Progenitor cell of endocrine pancreas (in vitro differentiated cells): ENCODE results near the gene TMEM150B. TPM values are rescaled to one million over a fixed set of nuclear protein-coding genes. Genes with fewer than 3 reads are reported as not detected.

Experiments
- DNase-seq: peaks from one replicate; pipeline ENCODE4 v3.0.0; 2021; ENCODE audit warnings: low spot score; ENCODE audit not compliant: unreplicated experiment
- H3K27ac Mint-ChIP-seq: 2 replicates; pipeline ENCODE4 v1.8.0; 2021; ENCODE audit warnings: mild to moderate bottlenecking, moderate library complexity, mixed read lengths
- H3K27me3 Mint-ChIP-seq: 2 replicates; pipeline ENCODE4 v1.8.0; 2021; ENCODE audit warnings: mixed read lengths
- H3K36me3 Mint-ChIP-seq: 2 replicates; pipeline ENCODE4 v1.8.0; 2022; ENCODE audit warnings: mixed read lengths; ENCODE audit not compliant: insufficient read depth
- H3K4me1 Mint-ChIP-seq: 2 replicates; pipeline ENCODE4 v1.8.0; 2021; ENCODE audit warnings: low read depth, mixed read lengths
- H3K4me3 Mint-ChIP-seq: 2 replicates; pipeline ENCODE4 v1.8.0; 2021; ENCODE audit warnings: low read depth, mild to moderate bottlenecking, moderate library complexity, mixed read lengths
- H3K9me3 Mint-ChIP-seq: 2 replicates; pipeline ENCODE4 v1.8.0; 2021; ENCODE audit warnings: low read depth, mixed read lengths
- total RNA-seq: library from RNA; stranded (reverse); gene quantifications from 2 replicates; pipeline ENCODE4 v1.2.1, GENCODE V29; 2021
- TF ChIP-seq, protein P1 (sequence below): fragments of 200-600 bp; sonication (generic); IDR thresholded peaks from one replicate; pipeline ENCODE4 v1.5.0; 2021; ENCODE audit warnings: antibody characterized with exemption, mild to moderate bottlenecking; ENCODE audit not compliant: unreplicated experiment

Gene TMEM150B
- total RNA-seq, 1 donor from 2014 or later: not detected

DNA sequence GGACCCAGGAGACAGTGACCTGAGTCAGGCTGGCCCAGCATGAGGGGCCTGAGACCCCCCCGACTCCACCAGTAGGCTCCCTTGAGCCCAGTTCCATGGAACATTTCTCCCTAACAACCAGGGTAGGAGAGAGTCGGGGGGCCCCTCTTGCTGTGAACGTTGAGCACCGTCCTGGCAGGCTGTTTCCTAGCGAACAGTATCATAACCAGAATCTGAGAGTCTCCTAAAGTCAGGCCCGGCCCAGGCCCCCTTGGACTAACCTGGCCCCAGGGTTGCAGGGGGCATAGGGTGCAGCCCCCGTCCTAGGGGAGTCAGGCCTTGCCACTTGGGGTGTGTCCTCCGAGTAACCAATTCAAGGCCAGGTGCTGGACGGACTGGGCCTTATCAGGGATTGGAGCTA lies 13.7 kb downstream of the TMEM150B start:
- TF ChIP-seq, protein P1, sequence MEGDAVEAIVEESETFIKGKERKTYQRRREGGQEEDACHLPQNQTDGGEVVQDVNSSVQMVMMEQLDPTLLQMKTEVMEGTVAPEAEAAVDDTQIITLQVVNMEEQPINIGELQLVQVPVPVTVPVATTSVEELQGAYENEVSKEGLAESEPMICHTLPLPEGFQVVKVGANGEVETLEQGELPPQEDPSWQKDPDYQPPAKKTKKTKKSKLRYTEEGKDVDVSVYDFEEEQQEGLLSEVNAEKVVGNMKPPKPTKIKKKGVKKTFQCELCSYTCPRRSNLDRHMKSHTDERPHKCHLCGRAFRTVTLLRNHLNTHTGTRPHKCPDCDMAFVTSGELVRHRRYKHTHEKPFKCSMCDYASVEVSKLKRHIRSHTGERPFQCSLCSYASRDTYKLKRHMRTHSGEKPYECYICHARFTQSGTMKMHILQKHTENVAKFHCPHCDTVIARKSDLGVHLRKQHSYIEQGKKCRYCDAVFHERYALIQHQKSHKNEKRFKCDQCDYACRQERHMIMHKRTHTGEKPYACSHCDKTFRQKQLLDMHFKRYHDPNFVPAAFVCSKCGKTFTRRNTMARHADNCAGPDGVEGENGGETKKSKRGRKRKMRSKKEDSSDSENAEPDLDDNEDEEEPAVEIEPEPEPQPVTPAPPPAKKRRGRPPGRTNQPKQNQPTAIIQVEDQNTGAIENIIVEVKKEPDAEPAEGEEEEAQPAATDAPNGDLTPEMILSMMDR: no peak
- H3K9me3 Mint-ChIP-seq: no peaks in the 10 kb centered on the region
- no peaks in the 10 kb centered on the region for H3K4me1 Mint-ChIP-seq
- H3K27me3 Mint-ChIP-seq: no peaks in the 10 kb centered on the region
- H3K4me3 Mint-ChIP-seq: no peak overlapping the region
- DNase-seq: no peak
- H3K36me3 Mint-ChIP-seq: peaks cover 9% of the 10 kb centered on the region
- no peak overlapping the region for H3K27ac Mint-ChIP-seq

DNA sequence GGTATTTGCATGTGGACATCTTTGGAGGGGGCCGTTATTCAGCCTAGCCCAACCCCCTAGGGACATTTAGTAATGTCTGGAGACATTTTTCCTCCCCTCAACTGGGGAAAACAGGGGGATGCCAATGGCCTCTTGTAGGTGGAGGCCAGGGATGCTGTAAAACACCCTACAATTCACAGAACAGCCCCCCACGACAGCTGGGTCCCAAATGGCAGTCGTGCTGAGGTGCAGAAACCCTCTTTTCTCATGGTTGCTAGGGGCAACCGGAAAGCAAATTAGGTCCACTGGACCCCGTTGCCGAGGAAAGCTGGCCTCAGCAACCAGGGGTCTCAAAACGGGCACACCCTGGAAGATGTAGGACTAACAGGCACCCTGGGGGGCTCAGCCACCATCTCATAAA lies 14.6 kb downstream of the TMEM150B start:
- Mint-ChIP-seq H3K27ac (no peak overlapping the region), H3K36me3 (peaks cover 10% of the 10 kb centered on the region), H3K9me3 (no peaks in the 10 kb centered on the region), H3K4me1 (no peaks in the 10 kb centered on the region), H3K27me3 (no peaks in the 10 kb centered on the region), H3K4me3 (no peak overlapping the region)
- DNase-seq: no peak
- TF ChIP-seq, protein P1: no peak

DNA sequence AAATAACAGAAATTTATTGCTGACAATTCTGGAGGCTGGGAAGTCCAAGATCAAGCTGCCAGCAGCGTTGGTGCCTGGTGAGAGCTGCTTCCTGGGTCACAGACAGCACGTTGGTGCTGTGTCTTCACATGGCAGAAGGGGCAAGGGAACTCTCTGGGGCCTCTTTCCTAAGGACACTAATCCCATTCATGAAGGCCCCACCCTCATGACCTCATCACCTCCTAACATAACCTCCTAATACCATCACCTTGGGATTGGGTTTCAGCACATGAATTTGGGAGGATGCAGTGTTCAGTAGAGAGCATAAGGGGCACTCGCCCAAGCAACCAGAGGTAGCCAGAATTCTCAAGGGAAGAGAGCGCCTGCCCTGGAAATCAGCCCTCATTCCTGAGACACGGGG lies 15.7 kb downstream of the TMEM150B start:
- DNase-seq: no peak
- Mint-ChIP-seq H3K4me3 (no peak overlapping the region), H3K9me3 (no peaks in the 10 kb centered on the region), H3K27ac (no peak overlapping the region), H3K27me3 (no peaks in the 10 kb centered on the region), H3K4me1 (no peaks in the 10 kb centered on the region), H3K36me3 (peaks cover 12% of the 10 kb centered on the region)
- TF ChIP-seq, protein P1: no peak

DNA sequence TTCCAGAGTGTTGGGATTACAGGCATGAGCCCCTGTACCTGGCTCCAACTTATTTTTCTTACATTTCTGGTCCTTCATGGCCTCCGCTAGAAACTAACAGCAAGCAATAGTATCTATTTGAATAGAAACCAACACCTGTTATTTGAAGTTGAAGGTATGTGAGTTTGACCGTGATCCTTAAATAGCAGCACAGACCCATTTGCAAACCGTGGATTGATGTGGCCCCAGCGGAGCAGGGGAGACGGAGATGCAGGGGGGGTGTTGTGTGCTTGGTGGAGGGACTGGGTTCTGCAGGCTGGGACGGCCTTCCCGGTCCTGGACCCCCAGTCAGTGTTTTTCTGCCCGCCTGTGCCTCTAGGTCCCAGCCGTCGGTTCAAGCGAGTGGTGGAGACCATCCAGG lies 16.9 kb downstream of the TMEM150B start:
- no peak for DNase-seq
- H3K27me3 Mint-ChIP-seq: no peaks in the 10 kb centered on the region
- TF ChIP-seq, protein P1: no peak
- no peaks in the 10 kb centered on the region for H3K9me3 Mint-ChIP-seq
- peaks cover 12% of the 10 kb centered on the region for H3K36me3 Mint-ChIP-seq
- no peaks in the 10 kb centered on the region for H3K4me1 Mint-ChIP-seq
- no peak overlapping the region for H3K27ac Mint-ChIP-seq
- H3K4me3 Mint-ChIP-seq: no peak overlapping the region

DNA sequence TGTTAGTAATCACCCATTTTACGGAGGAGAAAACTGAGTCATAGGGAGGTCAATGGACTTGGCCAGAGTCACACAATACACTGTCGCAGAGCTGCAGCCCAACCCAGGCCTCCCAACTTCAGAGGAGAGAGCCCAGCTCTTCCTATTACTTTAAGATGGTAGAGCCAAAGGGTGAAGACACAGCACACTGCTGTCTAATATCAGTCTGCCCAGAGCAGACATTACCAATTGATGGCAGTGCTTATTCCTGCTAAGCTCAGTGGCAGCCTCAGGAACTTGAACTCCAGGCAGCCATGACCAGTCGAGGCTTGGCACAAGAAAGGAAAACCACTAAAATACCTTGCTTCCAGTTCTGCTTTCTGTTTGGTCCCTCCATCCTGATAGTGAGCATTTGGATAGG lies 18.4 kb downstream of the TMEM150B start:
- no peak overlapping the region for H3K4me3 Mint-ChIP-seq
- H3K36me3 Mint-ChIP-seq: peaks cover 16% of the 10 kb centered on the region
- no peaks in the 10 kb centered on the region for H3K9me3 Mint-ChIP-seq
- H3K27ac Mint-ChIP-seq: no peak overlapping the region
- no peaks in the 10 kb centered on the region for H3K4me1 Mint-ChIP-seq
- no peak for DNase-seq
- no peaks in the 10 kb centered on the region for H3K27me3 Mint-ChIP-seq
- TF ChIP-seq, protein P1: no peak
